ENCODE results near the gene PTPN12.
A peak's percentile ranks its signal among the peaks of the same experiment; 100 is the strongest.

The PTPN12 gene

GRCh38 chr7:77569514-77570232 is 32.6 kb downstream of the PTPN12 start:
- DNase-seq (ENCODE audit: low read depth, low spot score), result no peak
- H3K4me3 ChIP-seq (ENCODE audit: low read length), result no peak overlapping the region

GRCh38 chr7:77570330-77571011 is 33.4 kb downstream of the PTPN12 start:
- no peak overlapping the region for H3K4me3 ChIP-seq (ENCODE audit: low read length)
- DNase-seq (ENCODE audit: low read depth, low spot score), result no peak

GRCh38 chr7:77571801-77572200 is 34.7 kb downstream of the PTPN12 start:
- no peak overlapping the region for H3K4me3 ChIP-seq (ENCODE audit: low read length)
- DNase-seq (ENCODE audit: low read depth, low spot score), result no peak

- H3K4me3 ChIP-seq (ENCODE audit: low read length), result no peak overlapping the region
- no peak for DNase-seq (ENCODE audit: low read depth, low spot score)
Measured at GRCh38 chr7:77575187-77575586, 38.1 kb downstream of the PTPN12 start.

- H3K4me3 ChIP-seq (ENCODE audit: low read length), result no peak overlapping the region
- DNase-seq (ENCODE audit: low read depth, low spot score), result no peak
Measured at GRCh38 chr7:77576856-77577255, 39.8 kb downstream of the PTPN12 start.

GRCh38 chr7:77579797-77580196 is 42.7 kb downstream of the PTPN12 start:
- H3K4me3 ChIP-seq (ENCODE audit: low read length), result no peak overlapping the region

GRCh38 chr7:77580762-77581350 is 43.8 kb downstream of the PTPN12 start:
- DNase-seq (ENCODE audit: low read depth, low spot score), result no peak
- H3K4me3 ChIP-seq (ENCODE audit: low read length), result no peak overlapping the region

More at GRCh38 chr7:77579797-77580196, 42.7 kb downstream of the PTPN12 start:
- no peak for DNase-seq (ENCODE audit: low read depth, low spot score)

- DNase-seq (ENCODE audit: low read depth, low spot score), result no peak
- no peak overlapping the region for H3K4me3 ChIP-seq (ENCODE audit: low read length)
Measured at GRCh38 chr7:77587272-77587671, 50.2 kb downstream of the PTPN12 start.

GRCh38 chr7:77600952-77601351 is 63.9 kb downstream of the PTPN12 start:
- H3K4me3 ChIP-seq (ENCODE audit: low read length), result no peak overlapping the region
- DNase-seq (ENCODE audit: low read depth, low spot score), result no peak

- no peak for DNase-seq (ENCODE audit: low read depth, low spot score)
- no peak overlapping the region for H3K4me3 ChIP-seq (ENCODE audit: low read length)
Measured at GRCh38 chr7:77606562-77606961, 69.5 kb downstream of the PTPN12 start.

GRCh38 chr7:77619314-77619713 is 82.2 kb downstream of the PTPN12 start:
- no peak for DNase-seq (ENCODE audit: low read depth, low spot score)
- H3K4me3 ChIP-seq (ENCODE audit: low read length), result no peak overlapping the region

GRCh38 chr7:77626586-77627308 is 89.7 kb downstream of the PTPN12 start:
- H3K4me3 ChIP-seq (ENCODE audit: low read length), result no peak overlapping the region
- DNase-seq (ENCODE audit: low read depth, low spot score), result no peak

- H3K4me3 ChIP-seq (ENCODE audit: low read length), result no peak overlapping the region
- DNase-seq (ENCODE audit: low read depth, low spot score), result no peak
Measured at GRCh38 chr7:77627309-77627676, 90.2 kb downstream of the PTPN12 start.

GRCh38 chr7:77629797-77630196 is 92.7 kb downstream of the PTPN12 start:
- DNase-seq (ENCODE audit: low read depth, low spot score), result no peak

GRCh38 chr7:77631820-77632219 is 94.7 kb downstream of the PTPN12 start:
- H3K4me3 ChIP-seq (ENCODE audit: low read length), result no peak overlapping the region
- DNase-seq (ENCODE audit: low read depth, low spot score), result no peak

More at GRCh38 chr7:77629797-77630196, 92.7 kb downstream of the PTPN12 start:
- H3K4me3 ChIP-seq (ENCODE audit: low read length), result no peak overlapping the region

- DNase-seq (ENCODE audit: low read depth, low spot score), result no peak
- H3K4me3 ChIP-seq (ENCODE audit: low read length), result no peak overlapping the region
Measured at GRCh38 chr7:77644774-77645173, 107.7 kb downstream of the PTPN12 start.

- H3K4me3 ChIP-seq (ENCODE audit: low read length), result no peak overlapping the region
- no peak for DNase-seq (ENCODE audit: low read depth, low spot score)
Measured at GRCh38 chr7:77648742-77649338, 111.7 kb downstream of the PTPN12 start.

- no peak overlapping the region for H3K4me3 ChIP-seq (ENCODE audit: low read length)
- DNase-seq (ENCODE audit: low read depth, low spot score), result no peak
Measured at GRCh38 chr7:77649716-77650349, 112.7 kb downstream of the PTPN12 start.

- H3K4me3 ChIP-seq (ENCODE audit: low read length), result no peak overlapping the region
- DNase-seq (ENCODE audit: low read depth, low spot score), result peak; percentile 30
Measured at GRCh38 chr7:77651575-77652162, 114.6 kb downstream of the PTPN12 start.

All from Jurkat, Clone E6-1 (cell line).